Left cardiac atrium (tissue), 4 donors: ENCODE measurements around the gene SNW1. TPM values are rescaled to one million over a fixed set of nuclear protein-coding genes. Genes with fewer than 3 reads are reported as not detected.
"Not testable (repeated sequence)": the region's sequence is repeated elsewhere in the genome, so short reads cannot be mapped to it uniquely, and the experiment has no call there.

Experiments
- ATAC-seq, 2 donors: fragments of 200-7000 bp; cut with Tn5 transposase; one replicate each; pipeline ENCODE4 v1.9.1; 2020; ENCODE audit warnings: mild to moderate bottlenecking in 2 of 2, moderate library complexity in 2 of 2
- DNase-seq: peaks from one replicate; pipeline ENCODE4 v3.0.0-alpha.2; 2020
- intact Hi-C, 2 donors: fragments of 100-400 bp; cut with DNase I; formaldehyde crosslinking; loops; one replicate each; pipeline versions ENCODE4 v1.14.1 to v1.15.1; 2022 to 2023
- long read RNA-seq: library from polyadenylated mRNA; unstranded; transcript quantifications from one replicate; pipeline ENCODE4 v2.0.0, GENCODE V29; 2021
- total RNA-seq, 2 donors: library from RNA; stranded (reverse); fragmentation: NEBNext Ultra II Directional; extraction: Animal tissue kit (Norgen Biotek cat#: 25700); gene quantifications; one replicate each; pipeline ENCODE4 v1.2.1, GENCODE V29; 2021
- donor health status: DM: no; HTN: yes; CAD: no.
- donor health status: DM: no; HTN: yes; CAD: no; lungs with severe emphysema.
- donor health status: DM: yes; HTN: yes; CAD: no.
- donor health status: Dilated cardiomyopathy.

Gene SNW1
- 10 to 100 TPM; 53.1 to 56.6 TPM for total RNA-seq
- long read RNA-seq, transcript SNW1-201 (14 exons, 2,163 nt) = major isoform, 23 of 32 reads
- long read RNA-seq, partial matches to known transcripts = 4 of 32 reads
- long read RNA-seq, other reads (novel, unspliced or antisense) = 5 of 32 reads

DNA sequence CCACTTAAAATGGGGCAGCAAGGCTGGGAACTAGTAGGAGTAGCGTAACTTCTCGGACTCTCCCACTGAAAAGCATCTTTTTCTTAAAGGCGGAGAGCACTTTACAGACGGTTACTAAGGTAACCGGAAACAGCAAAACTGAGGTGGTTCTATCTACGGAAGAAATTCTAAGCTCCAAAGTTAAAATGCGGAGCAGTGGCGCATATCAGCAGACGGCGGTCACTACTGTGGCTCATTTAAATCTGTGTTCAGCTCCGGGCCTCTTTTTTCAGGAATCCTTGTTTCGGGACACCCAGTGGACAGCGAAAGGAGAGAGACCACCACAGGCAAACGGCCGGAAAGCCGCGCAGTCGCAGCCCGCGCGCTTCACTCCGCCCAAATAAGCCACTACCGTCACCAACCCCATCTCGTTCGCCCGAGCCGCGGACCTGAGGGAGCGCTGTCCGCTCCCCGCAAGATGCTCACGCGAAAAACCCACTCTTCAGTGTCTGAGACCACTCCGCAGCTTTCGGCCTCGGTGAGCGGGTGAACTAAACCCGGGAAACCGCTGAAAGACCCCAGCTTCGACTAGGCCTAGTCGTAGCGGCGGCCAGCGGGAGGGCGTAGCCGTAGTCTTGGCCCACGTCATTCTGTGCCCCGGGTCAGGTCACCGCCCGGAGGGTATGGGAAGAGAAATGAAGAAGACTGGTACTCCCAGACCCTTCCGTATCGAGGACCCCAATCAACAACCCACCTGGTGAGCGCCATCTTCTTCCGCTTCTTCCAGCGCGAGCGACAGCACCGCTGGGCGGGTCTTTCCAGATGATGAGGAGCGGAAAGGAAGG, at the start of gene SNW1:
SNW1 (minus strand) TSS at position 776 of the 824 bp plus-strand sequence; CDS start at position 747, 29 bp downstream.
- intact Hi-C loops = no loop called here
- ATAC-seq (peak; percentile 98), DNase-seq (peak; percentile 95)

DNA sequence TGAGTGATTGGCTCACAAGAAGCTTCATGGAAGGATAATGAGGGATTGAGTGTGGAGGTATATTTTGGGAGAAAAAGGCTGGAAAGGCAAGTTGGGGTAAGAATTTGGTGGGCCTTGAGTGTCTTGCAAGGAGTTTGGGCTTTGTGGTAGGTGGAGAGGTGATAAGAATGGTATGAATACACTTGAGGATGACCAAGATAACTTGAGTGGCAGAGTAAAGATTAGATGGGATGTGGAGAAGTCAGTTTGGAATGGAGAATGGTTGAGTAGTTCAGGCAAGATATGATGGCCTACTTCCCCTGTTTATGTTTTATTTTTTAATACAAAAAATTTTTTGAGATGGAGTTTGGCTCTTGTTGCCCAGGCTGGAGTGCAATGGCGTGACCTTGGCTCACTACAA, 48.1 kb upstream of the SNW1 start:
- ATAC-seq (no peak), DNase-seq (no peak)
- intact Hi-C loops = no loop called here

DNA sequence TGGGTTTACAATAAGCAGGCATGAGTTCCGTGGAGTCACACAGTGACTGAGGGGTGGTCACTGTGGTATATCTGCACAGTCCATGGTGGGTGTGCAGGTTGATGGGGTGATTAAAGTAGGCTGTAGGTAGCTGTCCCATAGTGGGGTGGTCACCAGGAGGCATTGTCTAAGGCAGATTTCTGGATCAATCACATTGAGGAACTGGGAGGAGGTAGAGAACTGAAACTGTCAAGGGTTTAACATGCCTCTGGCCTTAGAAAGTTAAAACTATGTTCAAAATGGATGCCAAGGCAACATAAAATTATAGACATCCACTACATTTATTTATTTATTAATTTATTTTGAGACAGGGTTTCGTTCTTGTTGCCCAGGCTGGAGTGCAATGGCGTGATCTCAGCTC, 47.3 kb upstream of the SNW1 start:
- DNase-seq (no peak), ATAC-seq (no peak)
- intact Hi-C loops = no loop called here

DNA sequence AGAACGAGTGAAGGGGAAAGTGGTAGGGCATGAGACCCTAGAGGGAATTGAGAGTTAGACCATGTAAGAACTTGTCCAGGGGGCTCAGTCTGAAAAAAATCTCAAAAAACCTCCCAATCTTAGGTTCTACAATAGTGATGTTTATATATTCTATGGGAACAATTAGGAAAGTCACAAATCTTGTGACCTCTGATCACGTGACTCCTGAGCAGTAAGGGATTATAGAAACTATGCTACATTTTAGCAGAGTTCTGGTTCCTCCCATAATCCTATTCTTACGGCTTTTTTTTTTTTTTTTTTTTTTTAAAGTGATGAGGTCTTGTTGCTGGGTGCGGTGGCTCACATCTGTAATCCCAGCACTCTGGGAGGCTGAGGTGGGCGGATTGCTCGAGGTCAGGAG, 44.8 kb upstream of the SNW1 start:
- DNase-seq (no peak), ATAC-seq (no peak)
- intact Hi-C loops = no loop called here

DNA sequence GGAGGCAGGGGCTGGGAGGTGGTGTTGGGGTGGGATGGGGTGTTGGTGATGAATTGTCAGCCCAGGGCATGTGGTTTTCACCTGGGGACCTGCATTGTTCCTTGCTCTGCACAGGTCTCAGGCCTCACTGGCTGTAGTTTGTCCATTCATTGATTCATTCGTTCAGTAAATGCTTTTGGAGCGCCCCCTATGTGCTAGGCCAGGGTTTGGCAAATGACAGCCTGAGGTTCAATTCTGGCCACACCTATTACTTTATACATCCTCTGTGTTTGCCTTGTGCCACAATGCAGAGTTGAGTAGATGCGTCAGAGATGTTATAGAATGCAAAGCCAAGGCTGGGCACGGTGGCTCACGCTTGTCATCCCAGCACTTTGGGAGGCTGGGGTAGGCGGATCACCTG, 43.6 kb upstream of the SNW1 start:
- ATAC-seq (no peak), DNase-seq (no peak)
- intact Hi-C loops = no loop called here

DNA sequence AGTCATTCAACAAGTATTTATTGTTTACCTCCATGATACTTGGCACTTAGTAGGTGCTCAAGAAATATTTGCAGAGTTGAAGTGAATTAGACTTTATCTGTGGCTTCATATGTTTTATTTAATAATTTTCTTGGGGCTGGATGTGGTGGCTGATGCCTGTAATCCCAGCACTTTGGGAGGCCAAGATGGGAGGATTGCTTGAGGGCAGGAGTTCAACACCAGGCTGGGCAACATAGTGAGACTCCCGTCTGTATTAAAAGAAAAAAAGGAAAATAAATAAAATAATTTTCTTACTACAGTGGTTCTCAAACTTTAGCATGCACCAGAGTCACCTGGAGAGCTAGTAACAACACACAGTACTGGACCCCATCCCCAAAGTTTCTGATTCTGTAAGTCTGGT, 39.9 kb upstream of the SNW1 start:
- DNase-seq (no peak), ATAC-seq (no peak)
- intact Hi-C loops = no loop called here

DNA sequence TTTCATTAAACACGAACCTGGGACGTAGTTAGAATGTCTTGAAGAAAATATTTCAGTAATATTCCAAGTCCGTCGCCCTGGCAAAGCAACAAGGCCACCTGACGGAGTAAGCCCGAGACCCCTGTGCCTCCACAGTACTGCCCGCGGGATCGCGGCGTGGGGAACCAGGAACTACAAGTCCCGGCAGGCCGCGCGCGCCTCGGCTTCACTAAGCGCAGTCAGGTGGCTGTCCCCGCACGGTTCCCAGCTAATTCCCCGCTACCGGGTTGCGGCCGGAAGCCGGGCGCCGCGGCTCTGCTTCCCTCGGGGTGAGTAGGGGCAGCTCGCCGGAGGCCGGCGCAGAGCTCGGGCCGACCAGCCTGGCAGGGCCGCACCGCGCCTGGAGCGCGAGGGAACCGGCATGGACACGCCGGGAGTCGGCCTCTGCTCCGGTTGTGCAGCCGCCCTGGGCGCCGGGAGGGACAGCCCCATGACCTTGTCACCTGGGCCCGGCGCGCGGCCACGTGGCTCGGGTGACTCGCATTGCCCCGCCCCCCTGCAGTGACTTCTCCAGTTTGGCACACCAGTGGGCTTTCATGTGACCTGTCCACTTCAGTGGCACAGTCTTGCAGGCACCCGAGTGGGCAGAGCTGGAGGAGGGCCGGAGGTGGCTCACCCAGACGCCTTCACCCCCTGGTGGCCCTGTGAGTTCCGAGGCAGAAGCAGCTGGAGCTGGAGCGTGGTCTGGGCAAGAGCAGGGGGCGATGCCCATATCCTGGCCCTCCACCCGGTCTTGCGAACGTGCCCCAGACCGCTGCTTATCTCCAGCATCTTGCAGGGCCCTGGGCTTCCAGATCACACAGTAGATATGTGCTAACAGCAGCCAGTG, 39.1 kb upstream of the SNW1 start, which contains the start of gene ADCK1:
ADCK1 (plus strand) TSS at position 247 of the 868 bp plus-strand sequence. CDS start 18,870 bp downstream, outside the sequence.
- ATAC-seq (peak; percentile 96 to 97), DNase-seq (peak; percentile 94)
- intact Hi-C loops = no loop called here

DNA sequence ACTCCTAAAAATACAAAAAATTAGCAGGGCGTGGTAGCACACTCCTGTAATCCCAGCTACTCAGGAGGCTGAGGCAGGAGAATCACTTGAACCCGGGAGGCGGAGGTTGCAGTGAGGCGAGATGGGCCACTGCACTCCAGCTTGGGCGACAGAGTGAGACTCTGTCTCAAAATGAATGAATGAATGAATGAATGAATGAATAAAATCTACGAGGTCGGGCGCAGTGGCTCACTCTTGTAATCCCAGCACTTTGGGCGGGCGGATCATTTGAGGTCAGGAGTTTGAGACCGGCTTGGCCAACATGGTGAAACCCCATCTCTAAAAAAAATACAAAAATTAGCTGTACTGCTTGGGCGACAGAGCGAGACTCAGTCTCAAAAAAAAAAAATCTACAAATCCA, 38.5 kb upstream of the SNW1 start:
- ATAC-seq, DNase-seq, intact Hi-C loops: not testable (repeated sequence)

DNA sequence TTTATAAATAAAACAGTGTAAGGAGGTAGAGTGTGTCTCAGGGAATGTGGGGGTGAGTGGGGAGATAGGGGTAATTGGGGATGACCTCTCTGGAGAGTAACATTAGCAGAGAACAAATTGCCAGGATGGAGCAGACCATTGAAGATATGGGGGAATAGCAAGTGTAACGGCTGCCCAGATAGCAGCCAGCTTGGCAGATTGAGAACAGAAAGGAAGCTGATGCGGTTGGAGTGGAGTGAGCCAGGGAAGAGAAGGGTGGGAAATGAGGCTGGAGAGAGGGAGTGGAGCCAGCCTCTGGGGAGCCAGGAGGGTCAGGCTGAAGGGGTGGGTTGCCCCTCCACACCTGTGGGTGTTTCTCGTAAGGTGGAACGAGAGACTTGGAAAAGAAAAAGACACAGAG, 33.4 kb upstream of the SNW1 start:
- DNase-seq = no peak
- intact Hi-C loops = no loop called here
- ATAC-seq = no peak

DNA sequence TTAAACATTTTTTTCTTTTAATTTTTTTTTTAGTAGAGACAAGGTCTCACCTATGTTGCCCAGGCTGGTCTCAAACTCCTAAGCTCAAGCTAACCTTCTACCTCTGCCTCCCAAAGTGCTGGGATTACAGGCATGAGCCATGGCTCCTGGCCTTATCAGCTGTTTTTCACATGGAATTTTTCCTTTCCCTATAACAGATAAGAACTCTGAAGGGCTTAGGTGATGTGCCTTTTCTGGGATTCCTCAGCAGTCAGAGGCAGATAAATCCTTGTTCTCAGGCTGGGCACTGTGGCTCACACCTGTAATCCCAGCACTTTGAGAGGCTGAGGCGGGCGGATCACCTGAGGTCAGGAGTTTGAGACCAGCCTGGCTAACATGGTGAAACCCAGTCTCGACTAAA, 32.3 kb upstream of the SNW1 start:
- DNase-seq, ATAC-seq, intact Hi-C loops: not testable (repeated sequence)

DNA sequence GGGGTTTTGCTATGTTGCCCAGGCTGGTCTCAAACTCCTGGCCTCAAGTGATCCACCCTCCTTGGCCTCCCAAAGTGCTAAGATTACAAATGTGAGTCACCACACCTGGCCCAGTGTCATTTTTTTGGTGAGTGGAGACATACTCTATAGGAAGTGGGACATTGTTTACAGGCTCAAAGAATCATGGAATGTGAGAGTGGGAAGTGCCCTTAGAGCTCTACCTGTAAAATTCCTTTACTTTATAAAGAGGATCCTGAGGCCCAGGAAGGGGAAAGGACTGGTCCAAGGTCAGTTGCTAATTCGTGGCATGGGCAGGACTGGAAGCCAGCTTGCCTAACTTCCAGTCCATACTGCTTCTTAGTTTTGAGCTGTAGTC, 30.3 kb upstream of the SNW1 start:
- DNase-seq (no peak), ATAC-seq (no peak)
- intact Hi-C loops = no loop called here

DNA sequence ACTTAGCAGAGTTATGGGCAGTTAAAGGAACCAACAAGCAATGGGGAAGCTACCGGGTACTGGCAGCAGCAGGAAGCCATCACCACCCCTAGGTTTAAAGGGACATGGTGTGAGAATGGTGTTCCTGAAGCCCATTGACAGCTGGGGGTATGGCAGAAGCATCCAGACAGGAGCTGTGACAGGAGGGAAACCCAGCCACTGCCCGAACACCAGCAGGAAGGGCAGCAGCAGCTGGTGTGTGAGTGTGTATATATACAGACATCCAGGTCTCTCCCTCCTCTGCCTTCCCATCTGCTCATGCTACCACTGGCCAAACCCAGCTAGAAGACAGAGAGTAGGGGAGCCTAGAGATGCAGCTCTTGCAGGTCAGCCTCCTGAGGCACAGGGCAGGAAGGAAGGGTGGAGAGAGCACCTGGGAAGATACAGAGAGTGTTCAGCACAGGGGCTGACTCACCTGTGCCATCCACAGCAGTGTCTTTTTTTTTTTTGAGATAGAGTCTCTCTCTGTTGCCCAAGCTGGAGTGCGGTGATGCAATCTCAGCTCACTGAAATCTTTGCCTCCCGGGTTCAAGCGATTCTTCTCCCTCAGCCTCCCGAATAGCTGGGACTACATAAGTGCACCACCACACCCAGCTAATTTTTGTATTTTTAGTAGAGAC, 29.7 kb upstream of the SNW1 start:
- DNase-seq (no peak), ATAC-seq (no peak)
- intact Hi-C loops = no loop called here

DNA sequence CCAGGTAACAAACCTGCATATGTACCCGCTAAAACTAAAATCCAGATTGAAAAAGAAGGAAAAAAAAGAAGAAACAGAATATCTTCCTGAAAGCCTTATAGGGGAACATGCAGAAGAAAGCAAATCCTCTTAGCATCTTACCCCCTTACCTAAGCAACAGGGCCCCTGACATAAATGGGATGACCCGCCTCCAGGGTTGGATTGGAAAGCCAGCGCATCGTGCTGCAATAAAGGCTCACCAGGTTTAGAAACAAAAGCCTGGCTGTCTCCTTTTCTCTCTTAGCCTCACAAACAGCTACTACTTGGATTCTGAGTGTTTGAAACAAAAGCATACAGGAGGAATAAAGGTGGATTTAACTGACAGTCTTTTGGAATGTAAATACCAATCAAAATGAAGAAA, 25.2 kb upstream of the SNW1 start:
- ATAC-seq = no peak
- no peak for DNase-seq
- intact Hi-C loops = no loop called here

DNA sequence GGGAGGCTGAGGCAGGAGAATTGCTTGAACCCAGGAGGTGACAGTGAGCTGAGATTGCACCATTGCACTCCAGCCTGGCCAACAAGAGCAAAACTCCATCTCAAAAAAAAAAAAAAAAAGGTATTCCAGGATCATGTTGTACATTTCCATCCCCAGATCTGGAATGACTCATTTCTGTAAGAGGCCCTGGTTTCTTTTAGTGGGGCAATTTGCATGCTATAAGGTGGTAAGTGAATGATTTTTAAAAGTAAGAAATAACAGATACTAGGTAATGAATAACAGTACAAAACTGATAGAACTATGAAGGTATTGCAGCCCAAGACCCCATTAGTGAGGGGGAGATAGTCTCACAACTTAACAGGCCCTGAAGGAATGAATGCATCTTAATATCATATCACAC, 21.2 kb upstream of the SNW1 start:
- ATAC-seq (no peak), DNase-seq (no peak)
- intact Hi-C loops = no loop called here

DNA sequence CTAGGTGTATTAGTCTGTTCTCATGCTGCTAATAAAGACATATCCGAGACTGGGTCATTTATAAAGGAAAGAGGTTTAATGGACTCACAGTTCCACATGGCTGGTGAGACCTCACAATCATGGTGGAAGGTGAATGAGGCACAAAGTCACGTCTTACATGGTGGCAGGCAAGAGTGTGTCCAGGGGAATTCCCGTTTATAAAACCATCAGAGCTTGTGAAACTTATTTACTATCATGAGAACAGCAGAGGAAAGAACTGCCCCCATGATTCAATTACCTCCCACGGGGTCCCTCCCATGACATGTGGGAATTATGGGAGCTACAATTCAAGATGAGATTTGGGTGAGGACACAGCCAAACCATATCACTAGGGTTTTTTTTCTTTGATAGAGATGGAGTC, 13.0 kb upstream of the SNW1 start:
- ATAC-seq, intact Hi-C loops, DNase-seq: not testable (repeated sequence)

DNA sequence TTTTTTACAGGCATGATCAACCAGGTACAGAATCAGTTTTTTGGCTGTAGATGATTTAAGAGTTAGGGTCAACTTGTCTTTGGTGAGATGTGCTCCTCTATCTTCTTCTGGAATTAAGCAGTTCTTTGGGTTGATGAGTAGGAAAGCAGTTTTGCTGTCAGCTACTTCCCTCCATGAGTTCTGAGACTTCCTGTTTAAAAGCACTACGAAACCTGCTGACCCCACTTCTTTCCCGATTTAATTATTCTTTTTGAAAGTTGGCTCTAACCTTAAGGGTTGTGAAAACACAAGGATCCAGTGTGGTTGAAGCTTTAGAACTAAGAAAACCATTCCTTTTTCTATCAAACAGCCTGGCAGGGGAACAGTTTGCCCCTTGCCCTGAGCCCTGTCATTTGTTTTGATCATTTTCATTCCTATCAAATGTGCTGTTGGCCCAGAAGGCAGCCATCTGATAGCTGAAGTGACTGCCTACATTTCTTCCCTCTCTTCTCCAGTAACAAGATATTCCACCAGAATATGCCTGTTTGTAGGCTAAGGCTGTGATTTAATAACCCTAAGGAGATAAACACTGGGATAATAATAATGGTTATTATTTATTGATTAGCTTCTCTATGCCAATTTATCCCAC, 7.6 kb upstream of the SNW1 start:
- DNase-seq, intact Hi-C loops, ATAC-seq: not testable (repeated sequence)

DNA sequence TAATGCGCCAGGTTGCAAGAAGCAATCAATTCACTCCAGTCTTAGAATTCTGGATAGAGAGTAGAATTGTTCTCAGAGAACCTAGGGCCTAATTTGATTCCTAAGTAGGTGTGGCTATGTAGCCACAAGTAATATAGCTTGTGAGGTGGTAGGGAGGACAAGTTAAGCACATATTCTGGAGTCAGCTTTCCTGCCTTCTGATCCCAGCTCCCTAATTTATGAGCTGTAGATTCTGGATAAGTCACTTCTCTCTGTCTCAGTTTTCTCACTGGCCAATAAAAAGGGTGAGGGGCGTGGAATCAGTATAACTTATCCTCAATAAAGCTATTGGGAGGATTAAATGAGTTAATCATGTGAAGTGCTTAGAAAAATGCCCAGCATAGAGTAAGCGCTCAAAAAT, 3.0 kb upstream of the SNW1 start:
- no peak for ATAC-seq
- DNase-seq = no peak
- intact Hi-C loops = no loop called here

DNA sequence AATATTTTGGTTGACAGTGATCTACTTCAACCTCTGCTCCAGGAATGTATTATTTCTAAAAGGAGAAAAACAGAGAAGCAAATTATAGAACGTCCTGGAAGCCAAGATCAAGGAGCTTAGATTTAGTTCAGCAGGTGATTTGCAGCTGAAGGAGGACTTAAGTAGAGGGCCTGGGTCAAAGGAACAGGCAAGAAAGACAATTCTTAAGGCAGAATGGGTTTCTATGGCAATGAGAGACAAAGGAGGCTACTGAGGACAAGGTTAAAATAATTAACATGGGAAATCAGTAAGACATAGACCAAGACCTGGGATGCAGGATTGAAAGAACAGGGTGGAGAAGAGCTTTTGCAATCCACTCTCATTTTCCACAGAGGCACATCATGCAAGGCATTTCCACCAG, 2.4 kb upstream of the SNW1 start:
- DNase-seq (no peak), ATAC-seq (no peak)
- intact Hi-C loops = no loop called here
